ENCODE data around the gene OR1J1. TPM values are rescaled to one million over a fixed set of nuclear protein-coding genes. Genes with fewer than 3 reads are reported as not detected.

The OR1J1 gene
- total RNA-seq, 1 donor from 2014 or later = not detected

DNA sequence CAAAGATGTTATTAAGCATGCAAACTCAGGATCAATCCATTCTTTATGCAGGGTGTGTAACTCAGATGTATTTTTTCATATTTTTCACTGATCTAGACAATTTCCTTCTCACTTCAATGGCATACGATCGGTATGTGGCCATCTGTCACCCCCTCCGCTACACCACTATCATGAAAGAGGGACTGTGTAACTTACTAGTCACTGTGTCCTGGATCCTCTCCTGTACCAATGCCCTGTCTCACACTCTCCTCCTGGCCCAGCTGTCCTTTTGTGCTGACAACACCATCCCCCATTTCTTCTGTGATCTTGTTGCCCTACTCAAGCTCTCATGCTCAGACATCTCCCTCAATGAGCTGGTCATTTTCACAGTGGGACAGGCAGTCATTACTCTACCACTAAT is 41.6 kb upstream of the OR1J1 start:
- H3F3A ChIP-seq (ENCODE audit: low read depth) = no peaks in the 10 kb centered on the region
- no peaks in the 10 kb centered on the region for H4K20me1 ChIP-seq (ENCODE audit: low read depth)
- no peak overlapping the region for H3K4me3 Mint-ChIP-seq
- TF ChIP-seq, protein P1, sequence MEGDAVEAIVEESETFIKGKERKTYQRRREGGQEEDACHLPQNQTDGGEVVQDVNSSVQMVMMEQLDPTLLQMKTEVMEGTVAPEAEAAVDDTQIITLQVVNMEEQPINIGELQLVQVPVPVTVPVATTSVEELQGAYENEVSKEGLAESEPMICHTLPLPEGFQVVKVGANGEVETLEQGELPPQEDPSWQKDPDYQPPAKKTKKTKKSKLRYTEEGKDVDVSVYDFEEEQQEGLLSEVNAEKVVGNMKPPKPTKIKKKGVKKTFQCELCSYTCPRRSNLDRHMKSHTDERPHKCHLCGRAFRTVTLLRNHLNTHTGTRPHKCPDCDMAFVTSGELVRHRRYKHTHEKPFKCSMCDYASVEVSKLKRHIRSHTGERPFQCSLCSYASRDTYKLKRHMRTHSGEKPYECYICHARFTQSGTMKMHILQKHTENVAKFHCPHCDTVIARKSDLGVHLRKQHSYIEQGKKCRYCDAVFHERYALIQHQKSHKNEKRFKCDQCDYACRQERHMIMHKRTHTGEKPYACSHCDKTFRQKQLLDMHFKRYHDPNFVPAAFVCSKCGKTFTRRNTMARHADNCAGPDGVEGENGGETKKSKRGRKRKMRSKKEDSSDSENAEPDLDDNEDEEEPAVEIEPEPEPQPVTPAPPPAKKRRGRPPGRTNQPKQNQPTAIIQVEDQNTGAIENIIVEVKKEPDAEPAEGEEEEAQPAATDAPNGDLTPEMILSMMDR (IDR thresholded peaks at IDR 0.05) = no peak
- H2AFZ ChIP-seq (replicated peaks) = no peak overlapping the region
- H3K27ac Mint-ChIP-seq = no peak overlapping the region
- no peaks in the 10 kb centered on the region for H3K79me2 ChIP-seq (ENCODE audit: low read depth)
- no peaks in the 10 kb centered on the region for H3K36me3 ChIP-seq
- H3K36me3 Mint-ChIP-seq = no peaks in the 10 kb centered on the region
- no peak for DNase-seq (ENCODE audit: low spot score)
- H3K9me3 Mint-ChIP-seq = no peaks in the 10 kb centered on the region
- H3K27me3 ChIP-seq = no peaks in the 10 kb centered on the region
- peaks cover 6% of the 10 kb centered on the region for H3K27me3 Mint-ChIP-seq (ENCODE audit: insufficient read depth, low read depth)
- peaks cover 21% of the 10 kb centered on the region for H3K9me3 ChIP-seq (ENCODE audit: low read depth)
- H3K4me1 ChIP-seq = no peaks in the 10 kb centered on the region
- H3K4me3 ChIP-seq = no peak overlapping the region
- H3K4me1 Mint-ChIP-seq = no peaks in the 10 kb centered on the region
- H3K9ac ChIP-seq = no peak overlapping the region
- H3K27ac ChIP-seq = no peak overlapping the region
- H3K4me2 ChIP-seq = no peak overlapping the region

DNA sequence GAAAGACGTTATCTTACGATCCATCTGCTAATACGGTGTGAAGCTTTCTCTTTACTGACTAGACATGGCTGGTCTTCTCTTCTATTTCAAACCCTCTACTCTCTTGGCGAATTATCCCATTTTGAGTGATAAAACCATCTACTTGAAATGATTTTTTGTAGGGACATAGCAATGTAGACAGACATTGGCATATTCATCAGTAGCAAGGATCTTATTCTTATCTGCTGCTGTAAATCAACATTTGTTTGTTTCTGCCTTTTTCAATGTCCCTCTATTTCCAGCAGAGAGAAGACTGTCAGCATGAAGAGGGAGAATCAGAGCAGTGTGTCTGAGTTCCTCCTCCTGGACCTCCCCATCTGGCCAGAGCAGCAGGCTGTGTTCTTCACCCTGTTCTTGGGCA is 41.1 kb upstream of the OR1J1 start, which contains the start of gene OR1J4:
Gene OR1J4, plus strand, starts transcription at position 301 of the 400 bp plus-strand sequence. Its CDS starts 0 bp downstream, at position 301.
- H3K4me2 ChIP-seq = no peak within 1 kb of the TSS
- no peaks in the 10 kb centered on the region for H3F3A ChIP-seq (ENCODE audit: low read depth)
- H3K27ac ChIP-seq = no peak within 1 kb of the TSS
- H4K20me1 ChIP-seq (ENCODE audit: low read depth) = no peaks in the 10 kb centered on the region
- no peak within 1 kb of the TSS for H3K27ac Mint-ChIP-seq
- TF ChIP-seq EZH2 (IDR thresholded peaks at IDR 0.05) (no peak), EZH2phosphoT487 (IDR thresholded peaks at IDR 0.05) (no peak)
- TF ChIP-seq, protein P1 (IDR thresholded peaks at IDR 0.05) = no peak
- H3K4me3 Mint-ChIP-seq = no peak within 1 kb of the TSS
- H3K9ac ChIP-seq = no peak within 1 kb of the TSS
- no peaks in the 10 kb centered on the region for H3K36me3 Mint-ChIP-seq
- H3K79me2 ChIP-seq (ENCODE audit: low read depth) = no peaks in the 10 kb centered on the region
- DNase-seq (ENCODE audit: low spot score) = no peak
- no peak within 1 kb of the TSS for H3K4me3 ChIP-seq
- peaks cover 21% of the 10 kb centered on the region for H3K9me3 ChIP-seq (ENCODE audit: low read depth)
- H3K4me1 Mint-ChIP-seq = no peaks in the 10 kb centered on the region
- no peaks in the 10 kb centered on the region for H3K9me3 Mint-ChIP-seq
- no peak within 1 kb of the TSS for H2AFZ ChIP-seq (replicated peaks)
- H3K36me3 ChIP-seq = no peaks in the 10 kb centered on the region
- H3K4me1 ChIP-seq = no peaks in the 10 kb centered on the region
- H3K27me3 Mint-ChIP-seq (ENCODE audit: insufficient read depth, low read depth) = peaks cover 6% of the 10 kb centered on the region
- no peaks in the 10 kb centered on the region for H3K27me3 ChIP-seq

DNA sequence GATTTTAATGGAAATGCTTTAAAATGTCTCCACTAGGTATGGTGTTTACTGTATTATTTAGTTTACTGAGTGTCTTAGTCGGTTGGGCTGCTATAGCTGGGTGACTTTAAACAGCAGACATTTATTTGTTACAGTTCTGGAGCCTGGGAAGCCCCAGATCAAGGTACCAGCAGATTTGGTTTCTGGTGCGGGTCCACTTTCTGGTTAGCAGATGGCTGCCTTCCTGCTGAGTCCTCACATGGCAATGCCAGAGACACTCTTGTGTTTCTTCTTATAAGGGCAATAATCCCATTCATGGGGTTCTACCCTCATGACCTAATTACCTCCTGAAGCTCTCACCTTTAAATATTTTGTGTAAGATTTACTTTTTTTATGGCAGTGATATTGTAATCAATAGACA is 40.5 kb upstream of the OR1J1 start:
- Mint-ChIP-seq H3K4me3 (no peak overlapping the region), H3K27ac (no peak overlapping the region), H3K27me3 (ENCODE audit: insufficient read depth, low read depth) (peaks cover 9% of the 10 kb centered on the region), H3K4me1 (no peaks in the 10 kb centered on the region), H3K9me3 (no peaks in the 10 kb centered on the region), H3K36me3 (no peaks in the 10 kb centered on the region)
- no peak overlapping the region for H3K9ac ChIP-seq
- DNase-seq (ENCODE audit: low spot score) = no peak
- H3F3A ChIP-seq (ENCODE audit: low read depth) = no peaks in the 10 kb centered on the region
- no peaks in the 10 kb centered on the region for H3K4me1 ChIP-seq
- no peak overlapping the region for H2AFZ ChIP-seq (replicated peaks)
- H3K9me3 ChIP-seq (ENCODE audit: low read depth) = peaks cover 21% of the 10 kb centered on the region
- H4K20me1 ChIP-seq (ENCODE audit: low read depth) = no peaks in the 10 kb centered on the region
- H3K27me3 ChIP-seq = no peaks in the 10 kb centered on the region
- H3K4me2 ChIP-seq = no peak overlapping the region
- H3K36me3 ChIP-seq = no peaks in the 10 kb centered on the region
- no peak overlapping the region for H3K27ac ChIP-seq
- TF ChIP-seq EZH2 (IDR thresholded peaks at IDR 0.05) (no peak), EZH2phosphoT487 (IDR thresholded peaks at IDR 0.05) (no peak)
- TF ChIP-seq, protein P1 (IDR thresholded peaks at IDR 0.05) = no peak
- no peak overlapping the region for H3K4me3 ChIP-seq
- H3K79me2 ChIP-seq (ENCODE audit: low read depth) = no peaks in the 10 kb centered on the region
